OCI-LY7 (cell line): Measurements from ENCODE around the gene ROBO1.

Source experiments
- EZH2phosphoT487 ChIP-seq: fragments of 200-600 bp; sonication (generic); IDR thresholded peaks from 2 replicates; pipeline ENCODE4 v1.6.1; 2018; ENCODE audit warnings: low read depth, borderline replicate concordance, mild to moderate bottlenecking, mixed run types, antibody characterized with exemption, low read length, moderate library complexity, mixed read lengths
- TF ChIP-seq, protein P1 (sequence below): fragments of 200-600 bp; sonication (generic); conservative IDR thresholded peaks from 2 replicates; pipeline ENCODE4 v1.5.1; 2014; ENCODE audit warnings: mild to moderate bottlenecking, antibody characterized with exemption, low read length, moderate library complexity, mixed read lengths

- TF ChIP-seq, protein P1, sequence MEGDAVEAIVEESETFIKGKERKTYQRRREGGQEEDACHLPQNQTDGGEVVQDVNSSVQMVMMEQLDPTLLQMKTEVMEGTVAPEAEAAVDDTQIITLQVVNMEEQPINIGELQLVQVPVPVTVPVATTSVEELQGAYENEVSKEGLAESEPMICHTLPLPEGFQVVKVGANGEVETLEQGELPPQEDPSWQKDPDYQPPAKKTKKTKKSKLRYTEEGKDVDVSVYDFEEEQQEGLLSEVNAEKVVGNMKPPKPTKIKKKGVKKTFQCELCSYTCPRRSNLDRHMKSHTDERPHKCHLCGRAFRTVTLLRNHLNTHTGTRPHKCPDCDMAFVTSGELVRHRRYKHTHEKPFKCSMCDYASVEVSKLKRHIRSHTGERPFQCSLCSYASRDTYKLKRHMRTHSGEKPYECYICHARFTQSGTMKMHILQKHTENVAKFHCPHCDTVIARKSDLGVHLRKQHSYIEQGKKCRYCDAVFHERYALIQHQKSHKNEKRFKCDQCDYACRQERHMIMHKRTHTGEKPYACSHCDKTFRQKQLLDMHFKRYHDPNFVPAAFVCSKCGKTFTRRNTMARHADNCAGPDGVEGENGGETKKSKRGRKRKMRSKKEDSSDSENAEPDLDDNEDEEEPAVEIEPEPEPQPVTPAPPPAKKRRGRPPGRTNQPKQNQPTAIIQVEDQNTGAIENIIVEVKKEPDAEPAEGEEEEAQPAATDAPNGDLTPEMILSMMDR, result no peak
- no peak for TF ChIP-seq EZH2phosphoT487
Measured at GRCh38 chr3:78794431-78794830, 973.4 kb downstream of the ROBO1 start.
